GM12865 (cell line): Measurements from ENCODE around the gene ABCA4.

ENCODE experiments used
- DNase-seq: peaks from one replicate; pipeline ENCODE4 v3.0.0; 2010; ENCODE audit warnings: low read depth
- H3K4me3 ChIP-seq: 2 replicates; pipeline ENCODE4 v1.5.1; 2011; ENCODE audit warnings: mild to moderate bottlenecking, low read depth, low read length, control low read depth
- TF ChIP-seq, protein P1 (sequence below): IDR thresholded peaks from 2 replicates; pipeline ENCODE4 v1.5.1; 2011; ENCODE audit warnings: low read length, control low read depth, low read depth, inconsistent platforms; ENCODE audit not compliant: insufficient read depth; ENCODE audit errors: missing control alignments

The ABCA4 gene

GRCh38 chr1:93979040-93979717 is 141.8 kb downstream of the ABCA4 start:
- H3K4me3 ChIP-seq, result no peak overlapping the region
- DNase-seq, result no peak
- TF ChIP-seq, protein P1, sequence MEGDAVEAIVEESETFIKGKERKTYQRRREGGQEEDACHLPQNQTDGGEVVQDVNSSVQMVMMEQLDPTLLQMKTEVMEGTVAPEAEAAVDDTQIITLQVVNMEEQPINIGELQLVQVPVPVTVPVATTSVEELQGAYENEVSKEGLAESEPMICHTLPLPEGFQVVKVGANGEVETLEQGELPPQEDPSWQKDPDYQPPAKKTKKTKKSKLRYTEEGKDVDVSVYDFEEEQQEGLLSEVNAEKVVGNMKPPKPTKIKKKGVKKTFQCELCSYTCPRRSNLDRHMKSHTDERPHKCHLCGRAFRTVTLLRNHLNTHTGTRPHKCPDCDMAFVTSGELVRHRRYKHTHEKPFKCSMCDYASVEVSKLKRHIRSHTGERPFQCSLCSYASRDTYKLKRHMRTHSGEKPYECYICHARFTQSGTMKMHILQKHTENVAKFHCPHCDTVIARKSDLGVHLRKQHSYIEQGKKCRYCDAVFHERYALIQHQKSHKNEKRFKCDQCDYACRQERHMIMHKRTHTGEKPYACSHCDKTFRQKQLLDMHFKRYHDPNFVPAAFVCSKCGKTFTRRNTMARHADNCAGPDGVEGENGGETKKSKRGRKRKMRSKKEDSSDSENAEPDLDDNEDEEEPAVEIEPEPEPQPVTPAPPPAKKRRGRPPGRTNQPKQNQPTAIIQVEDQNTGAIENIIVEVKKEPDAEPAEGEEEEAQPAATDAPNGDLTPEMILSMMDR, result no peak

- no peak overlapping the region for H3K4me3 ChIP-seq
- no peak for DNase-seq
- TF ChIP-seq, protein P1, result no peak
Measured at GRCh38 chr1:93977598-93977945, 143.4 kb downstream of the ABCA4 start.

GRCh38 chr1:93976711-93977597 is 144.0 kb downstream of the ABCA4 start:
- DNase-seq, result no peak
- TF ChIP-seq, protein P1, result no peak
- H3K4me3 ChIP-seq, result no peak overlapping the region

GRCh38 chr1:93976291-93976690 is 144.7 kb downstream of the ABCA4 start:
- H3K4me3 ChIP-seq, result no peak overlapping the region
- TF ChIP-seq, protein P1, result no peak
- no peak for DNase-seq

DNA sequence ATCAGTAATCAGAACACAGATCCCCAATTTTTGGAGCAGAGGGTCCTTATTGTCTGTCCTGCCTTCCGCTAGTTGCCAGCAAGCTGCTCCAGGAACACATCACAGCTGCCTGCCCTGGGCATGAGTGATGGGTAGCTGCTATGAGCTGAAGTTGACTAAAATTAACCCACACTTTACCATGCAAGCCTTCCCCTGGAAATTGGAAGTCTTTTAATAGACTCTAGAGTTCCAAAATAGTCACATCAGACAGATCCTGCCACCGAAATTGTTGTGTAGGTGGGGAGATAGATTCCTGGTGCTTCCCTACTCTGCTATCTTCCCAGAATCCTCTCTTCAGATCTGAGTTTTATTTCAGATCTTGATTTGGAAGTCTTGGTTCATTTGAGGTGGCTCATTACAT is 148.6 kb downstream of the ABCA4 start:
- H3K4me3 ChIP-seq, result no peak overlapping the region
- no peak for DNase-seq
- TF ChIP-seq, protein P1, result no peak

DNA sequence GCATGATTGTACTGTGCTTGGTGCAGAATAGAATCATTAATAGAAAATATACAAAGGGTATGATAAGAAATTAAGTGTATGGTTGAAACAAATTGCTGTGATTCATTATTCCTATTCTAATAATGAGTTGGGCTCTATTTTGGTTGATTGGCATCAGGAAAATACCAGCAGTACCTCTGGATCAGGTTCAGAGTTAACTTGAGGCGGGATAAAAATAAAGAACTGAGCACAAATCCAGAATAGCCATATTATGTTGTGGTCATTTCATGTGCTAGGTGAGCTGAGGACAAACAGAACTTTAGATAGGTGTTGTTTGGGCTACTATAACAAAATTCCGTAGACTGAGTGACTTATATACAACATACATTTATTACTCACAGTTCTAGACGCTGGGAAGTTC is 151.1 kb downstream of the ABCA4 start:
- no peak overlapping the region for H3K4me3 ChIP-seq
- TF ChIP-seq, protein P1, result no peak
- DNase-seq, result no peak
